A673 (cell line): ENCODE measurements around the gene PBX1. TPM values are rescaled to one million over a fixed set of nuclear protein-coding genes. Genes with fewer than 3 reads are reported as not detected.

ENCODE experiments used
- BruUV-seq: library from RNA; stranded (reverse); fragments of 400-500 nt; replicated peaks from 2 replicates; lab custom pipeline; 2021; lab: Mats Ljungman, UMichigan
- CTCF ChIA-PET: fragments of 300-600 bp; sonication (Branson Sonifier 250); formaldehyde crosslinking; loops from one replicate; lab custom pipeline; 2022; ENCODE audit warnings: antibody characterized with exemption; lab: Charles Lee
- POLR2A ChIA-PET: fragments of 300-600 bp; sonication (Branson Sonifier 250); formaldehyde crosslinking; loops from one replicate; lab custom pipeline; 2022; ENCODE audit warnings: antibody characterized with exemption; ENCODE audit not compliant: low non-redundant PET; lab: Charles Lee
- DNase-seq: peaks from one replicate; pipeline ENCODE4 v3.0.0-alpha.2; 2015; ENCODE audit warnings: low spot score
- H3K27ac ChIP-seq: fragments of 200-600 bp; sonication (generic); 2 replicates; pipeline ENCODE4 v1.5.1; 2016; ENCODE audit warnings: mixed run types, low read depth, mild to moderate bottlenecking, mixed read lengths, antibody characterized with exemption, low read length; ENCODE audit not compliant: poor library complexity, severe bottlenecking
- H3K27me3 ChIP-seq: fragments of 200-600 bp; sonication (generic); replicated peaks from 2 replicates; pipeline ENCODE4 v1.6.1; 2017; ENCODE audit warnings: mixed run types, low read depth, mild to moderate bottlenecking, mixed read lengths, antibody characterized with exemption, low read length; ENCODE audit not compliant: insufficient read depth, poor library complexity
- H3K36me3 ChIP-seq: fragments of 200-600 bp; sonication (generic); 2 replicates; pipeline ENCODE4 v1.6.1; 2016; ENCODE audit warnings: mixed run types, mild to moderate bottlenecking, mixed read lengths, antibody characterized with exemption, low read length; ENCODE audit not compliant: insufficient read depth, poor library complexity, severe bottlenecking
- H3K4me1 ChIP-seq: fragments of 200-600 bp; sonication (generic); 2 replicates; pipeline ENCODE4 v1.6.1; 2017; ENCODE audit warnings: mixed run types, mild to moderate bottlenecking, mixed read lengths, antibody characterized with exemption, low read length; ENCODE audit not compliant: insufficient read depth, poor library complexity, severe bottlenecking
- H3K4me3 ChIP-seq: fragments of 200-600 bp; sonication (generic); 2 replicates; pipeline ENCODE4 v1.5.1; 2016; ENCODE audit warnings: low read depth, mixed run types, mild to moderate bottlenecking, mixed read lengths, low read length; ENCODE audit not compliant: poor library complexity, severe bottlenecking
- H3K9me3 ChIP-seq: fragments of 200-600 bp; sonication (generic); 2 replicates; pipeline ENCODE4 v1.6.1; 2016; ENCODE audit warnings: mixed run types, low read depth, mild to moderate bottlenecking, mixed read lengths, antibody characterized with exemption, low read length; ENCODE audit not compliant: poor library complexity, severe bottlenecking
- CTCF ChIP-seq: fragments of 300-800, 200-600 bp; sonication (generic); conservative IDR thresholded peaks from 2 replicates; pipeline ENCODE4 v1.5.1; 2017; ENCODE audit warnings: low read depth, mild to moderate bottlenecking, antibody characterized with exemption, low read length, moderate library complexity, mixed read lengths
- EZH2 ChIP-seq: fragments of 200-600 bp; sonication (generic); IDR thresholded peaks from 2 replicates; pipeline ENCODE4 v1.6.1; 2017; ENCODE audit warnings: borderline replicate concordance, low read depth, mild to moderate bottlenecking, mixed read lengths, antibody characterized with exemption, low read length; ENCODE audit not compliant: poor library complexity, severe bottlenecking
- intact Hi-C: fragments of 100-400 bp; cut with micrococcal nuclease; formaldehyde crosslinking; loops from one replicate; pipeline ENCODE4 v1.10.0; 2022; ENCODE audit not compliant: unreplicated experiment
- total RNA-seq: library from RNA; stranded (reverse); gene quantifications from 2 replicates; pipeline ENCODE4 v1.2.3, GENCODE V29; 2021

PBX1 gene
- total RNA-seq, 1 experiment from 2014 or later: 51.5 TPM

DNA sequence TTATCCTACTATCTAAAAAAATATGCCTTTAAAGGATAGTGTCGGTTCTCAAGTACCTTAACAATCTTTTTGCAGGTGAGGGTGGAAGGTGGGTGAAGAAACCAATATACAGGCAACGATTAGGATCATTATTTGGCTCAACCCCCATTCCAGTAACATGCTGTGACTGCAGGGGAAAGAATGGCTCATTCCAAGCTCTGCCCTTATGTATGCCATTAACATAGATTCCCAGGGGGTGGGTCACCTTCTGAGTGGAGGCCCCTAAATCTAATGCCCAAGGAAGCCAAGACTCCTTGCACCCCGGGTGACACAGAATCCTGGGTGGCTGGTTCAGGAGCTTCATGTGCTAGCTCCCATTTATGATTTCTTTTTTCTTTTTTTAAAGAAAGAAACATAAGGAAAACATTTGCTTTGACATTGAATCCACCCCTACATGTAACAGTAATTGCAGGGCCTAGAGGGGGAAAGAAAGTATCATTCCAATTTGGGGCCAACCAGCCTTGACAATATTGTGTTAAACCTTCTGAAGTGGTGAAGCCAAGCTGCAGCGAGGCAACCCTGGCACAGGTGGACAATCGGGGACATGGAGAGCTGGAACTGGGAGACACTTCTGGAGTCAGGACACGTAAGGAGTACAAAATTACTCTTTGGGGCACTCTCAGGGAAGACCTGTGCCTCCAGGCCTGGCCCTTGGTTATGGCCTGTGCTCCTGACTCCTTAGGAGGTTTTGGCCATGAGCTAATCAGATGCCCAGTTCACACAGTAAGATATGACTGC lies 200.3 kb downstream of the PBX1 start:
- Histone ChIP-seq H3K4me1 (peaks cover 4% of the 10 kb centered on the region), H3K27me3 (no peaks in the 10 kb centered on the region), H3K27ac (no peak overlapping the region), H3K36me3 (no peaks in the 10 kb centered on the region), H3K4me3 (no peak overlapping the region), H3K9me3 (no peaks in the 10 kb centered on the region)
- intact Hi-C loops: no loop called here
- no peak for TF ChIP-seq CTCF
- no peak for TF ChIP-seq EZH2
- no peak for DNase-seq
- CTCF ChIA-PET: no interaction called here
- POLR2A ChIA-PET: interaction anchor here (0.6 to 0.7 kb wide), 2 partner anchors 96 to 485 kb away, joined by 3 to 5 read pairs; no protein-coding TSS in a partner anchor
- no TSS peak for BruUV-seq

GRCh38 chr1:164759979-164760469 lies 201.0 kb downstream of the PBX1 start:
- intact Hi-C loops: no loop called here
- peaks cover 4% of the 10 kb centered on the region for H3K4me1 ChIP-seq
- POLR2A ChIA-PET: interaction anchor here (0.6 kb wide), 1 partner anchor 485 kb away, joined by 3 read pairs; no protein-coding TSS in a partner anchor

GRCh38 chr1:164760569-164760968 lies 201.6 kb downstream of the PBX1 start:
- Histone ChIP-seq H3K36me3 (no peaks in the 10 kb centered on the region), H3K4me1 (peaks cover 4% of the 10 kb centered on the region), H3K4me3 (no peak overlapping the region), H3K9me3 (no peaks in the 10 kb centered on the region), H3K27me3 (no peaks in the 10 kb centered on the region), H3K27ac (no peak overlapping the region)
- TF ChIP-seq EZH2 (no peak), CTCF (no peak)
- CTCF ChIA-PET: no interaction called here
- POLR2A ChIA-PET: no interaction called here
- no peak for DNase-seq
- intact Hi-C loops: no loop called here
- no TSS peak for BruUV-seq

More at GRCh38 chr1:164759979-164760469, 201.0 kb downstream of the PBX1 start:
- Histone ChIP-seq H3K9me3 (no peaks in the 10 kb centered on the region), H3K27me3 (no peaks in the 10 kb centered on the region), H3K36me3 (no peaks in the 10 kb centered on the region), H3K4me3 (no peak overlapping the region), H3K27ac (no peak overlapping the region)
- CTCF ChIA-PET: no interaction called here
- DNase-seq: no peak
- TF ChIP-seq EZH2 (no peak), CTCF (no peak)
- BruUV-seq: no TSS peak
